Left ventricle myocardium inferior (tissue), 1 donor: ENCODE results near the gene LILRB2. TPM values are rescaled to one million over a fixed set of nuclear protein-coding genes. Genes with fewer than 3 reads are reported as not detected.
"Not testable (repeated sequence)": the region's sequence is repeated elsewhere in the genome, so short reads cannot be mapped to it uniquely, and the experiment has no call there.

Experiments
- DNase-seq: peaks from one replicate; pipeline ENCODE4 v3.0.0-alpha.2; 2020
- H3K27ac ChIP-seq: fragments of 200-600 bp; replicated peaks from 2 replicates; pipeline ENCODE4 v1.8.0; 2021
- H3K27me3 ChIP-seq: fragments of 200-600 bp; 2 replicates; pipeline ENCODE4 v1.8.0; 2021; ENCODE audit warnings: low read depth
- H3K36me3 ChIP-seq: fragments of 200-600 bp; 2 replicates; pipeline ENCODE4 v1.8.0; 2021
- H3K4me1 ChIP-seq: fragments of 200-600 bp; 2 replicates; pipeline ENCODE4 v1.8.0; 2021
- H3K4me3 ChIP-seq: fragments of 200-600 bp; 2 replicates; pipeline ENCODE4 v1.8.0; 2021; ENCODE audit warnings: mild to moderate bottlenecking, moderate library complexity
- H3K9me3 ChIP-seq: fragments of 200-600 bp; replicated peaks from 2 replicates; pipeline ENCODE4 v1.8.0; 2021
- intact Hi-C: fragments of 100-400 bp; cut with micrococcal nuclease; formaldehyde crosslinking; loops from one replicate; pipeline ENCODE4 v1.11.0; 2022
- microRNA-seq: library from miRNA; unstranded; fragments of <30 nt; microRNA quantifications from one replicate; pipeline ENCODE4 v1.2.0, GENCODE V29; 2020
- total RNA-seq: library from RNA; stranded (reverse); fragmentation: NEBNext Ultra II Directional; extraction: Animal tissue kit (Norgen Biotek cat#: 25700); gene quantifications from one replicate; pipeline ENCODE4 v1.2.1, GENCODE V29; 2021
- TF ChIP-seq, protein P1 (sequence below): fragments of 200-600 bp; IDR thresholded peaks from 2 replicates; pipeline ENCODE4 v1.8.0; 2021; ENCODE audit warnings: antibody characterized with exemption, mild to moderate bottlenecking, borderline replicate concordance
- donor health status: DM: no; HTN: yes; CAD: no; lungs with severe emphysema.

LILRB2 gene
- total RNA-seq, 1 donor from 2014 or later = 1.7 TPM

DNA sequence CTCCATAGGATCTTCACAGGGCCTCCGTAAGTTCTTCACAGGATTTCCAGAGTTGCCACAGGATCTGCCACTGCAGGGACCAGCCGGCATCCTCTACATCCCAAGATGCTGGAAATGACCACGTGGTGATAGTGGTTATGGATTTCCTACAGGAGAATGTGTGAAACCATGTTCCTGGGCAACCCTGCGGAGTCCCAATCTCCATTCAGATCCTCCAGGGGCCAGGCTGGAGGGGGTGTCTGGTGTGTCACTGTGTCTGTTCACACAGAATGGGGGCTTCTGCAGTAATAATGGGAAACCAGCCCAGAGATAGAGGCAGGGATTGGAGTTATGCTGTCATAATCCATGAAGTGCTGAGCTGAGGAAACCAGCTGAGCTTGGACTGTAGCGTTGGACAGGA lies 47.0 kb downstream of the LILRB2 start:
- H3K27me3 ChIP-seq = peaks cover 44% of the 10 kb centered on the region

DNA sequence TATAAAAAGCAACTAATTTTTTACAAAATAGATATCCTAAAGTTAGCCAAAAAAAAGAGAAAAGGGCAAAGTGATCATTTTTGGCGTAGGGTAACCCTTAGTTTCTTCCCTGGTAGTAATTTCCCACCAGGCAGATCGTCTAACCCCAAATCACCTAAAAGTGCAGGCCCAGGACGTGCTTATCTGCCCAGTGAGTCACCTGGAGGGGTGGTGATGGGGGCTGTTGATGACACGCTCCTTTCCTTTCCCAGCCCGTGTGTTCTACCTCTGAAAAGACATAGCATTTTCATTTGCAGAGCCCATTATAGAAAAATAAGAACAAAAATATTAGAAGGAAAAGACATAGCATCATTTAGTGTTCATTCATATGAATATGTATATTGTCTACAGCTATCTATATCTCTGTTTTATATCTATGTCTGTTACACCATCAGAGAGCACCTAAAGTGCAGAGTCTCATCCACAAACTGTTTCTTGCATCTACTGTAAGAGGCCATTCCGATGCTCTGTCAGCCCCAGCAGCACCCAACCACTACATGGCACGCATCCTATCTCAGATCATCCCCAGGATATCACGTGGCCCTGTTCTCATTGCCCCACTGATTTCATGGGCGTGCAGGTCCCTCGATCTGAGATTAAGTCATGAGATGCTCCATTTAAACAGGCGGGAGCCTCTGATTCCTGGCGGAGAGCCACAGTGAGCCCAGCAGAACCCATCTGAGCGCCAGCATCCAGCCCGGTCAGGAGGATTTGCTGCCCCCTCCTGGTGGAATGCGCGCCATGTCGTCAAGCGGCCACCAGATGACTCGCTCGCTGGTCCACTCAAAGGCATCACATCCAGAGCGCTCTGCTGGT lies 49.6 kb downstream of the LILRB2 start:
- Histone ChIP-seq H3K27me3 (peaks cover 48% of the 10 kb centered on the region), H3K9me3 (no peaks in the 10 kb centered on the region), H3K36me3 (no peaks in the 10 kb centered on the region), H3K27ac (no peak overlapping the region), H3K4me1 (no peaks in the 10 kb centered on the region), H3K4me3 (no peak overlapping the region)
- intact Hi-C loops = loop anchor here (10.0 kb wide), 1 partner anchor 57 kb away; the partner anchor contains the start of gene TMC4
- TF ChIP-seq, protein P1, sequence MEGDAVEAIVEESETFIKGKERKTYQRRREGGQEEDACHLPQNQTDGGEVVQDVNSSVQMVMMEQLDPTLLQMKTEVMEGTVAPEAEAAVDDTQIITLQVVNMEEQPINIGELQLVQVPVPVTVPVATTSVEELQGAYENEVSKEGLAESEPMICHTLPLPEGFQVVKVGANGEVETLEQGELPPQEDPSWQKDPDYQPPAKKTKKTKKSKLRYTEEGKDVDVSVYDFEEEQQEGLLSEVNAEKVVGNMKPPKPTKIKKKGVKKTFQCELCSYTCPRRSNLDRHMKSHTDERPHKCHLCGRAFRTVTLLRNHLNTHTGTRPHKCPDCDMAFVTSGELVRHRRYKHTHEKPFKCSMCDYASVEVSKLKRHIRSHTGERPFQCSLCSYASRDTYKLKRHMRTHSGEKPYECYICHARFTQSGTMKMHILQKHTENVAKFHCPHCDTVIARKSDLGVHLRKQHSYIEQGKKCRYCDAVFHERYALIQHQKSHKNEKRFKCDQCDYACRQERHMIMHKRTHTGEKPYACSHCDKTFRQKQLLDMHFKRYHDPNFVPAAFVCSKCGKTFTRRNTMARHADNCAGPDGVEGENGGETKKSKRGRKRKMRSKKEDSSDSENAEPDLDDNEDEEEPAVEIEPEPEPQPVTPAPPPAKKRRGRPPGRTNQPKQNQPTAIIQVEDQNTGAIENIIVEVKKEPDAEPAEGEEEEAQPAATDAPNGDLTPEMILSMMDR = peak; percentile 94
- peak; percentile 84 for DNase-seq

More for the DNA sequence above, 47.0 kb downstream of the LILRB2 start:
- Histone ChIP-seq H3K4me1 (no peaks in the 10 kb centered on the region), H3K4me3 (no peak overlapping the region), H3K27ac (no peak overlapping the region), H3K36me3 (no peaks in the 10 kb centered on the region), H3K9me3 (no peaks in the 10 kb centered on the region)
- intact Hi-C loops = loop anchor here (10.0 kb wide), 1 partner anchor 59 kb away; the partner anchor contains the start of gene TMC4
- TF ChIP-seq, protein P1 = no peak
- DNase-seq = no peak

DNA sequence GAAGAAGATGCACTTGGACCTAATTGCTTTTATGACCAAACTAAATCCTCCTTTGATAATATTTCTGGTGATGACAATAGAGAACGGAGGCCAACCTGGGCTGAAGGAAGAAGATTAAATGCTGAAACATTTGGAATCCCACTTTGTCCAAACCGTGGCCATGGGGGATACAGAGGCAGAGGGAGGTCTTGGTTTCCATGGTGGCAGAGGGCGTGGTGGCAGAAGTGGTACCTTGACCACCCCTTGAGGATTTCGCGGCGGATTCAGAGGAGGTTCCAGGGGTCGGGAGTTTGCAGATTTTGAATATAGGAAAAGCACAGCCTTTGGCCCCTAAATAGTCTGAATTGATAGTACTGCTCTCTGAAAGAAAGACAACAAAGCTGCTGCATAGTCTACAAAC lies 50.9 kb downstream of the LILRB2 start:
- intact Hi-C loops = loop anchor here (10.0 kb wide), 1 partner anchor 55 kb away; the partner anchor contains the start of gene TMC4
- Histone ChIP-seq H3K9me3 (no peaks in the 10 kb centered on the region), H3K4me1 (no peaks in the 10 kb centered on the region), H3K27me3 (peaks cover 37% of the 10 kb centered on the region), H3K4me3 (no peak overlapping the region), H3K36me3 (no peaks in the 10 kb centered on the region), H3K27ac (no peak overlapping the region)
- TF ChIP-seq, protein P1 = no peak
- DNase-seq = no peak

DNA sequence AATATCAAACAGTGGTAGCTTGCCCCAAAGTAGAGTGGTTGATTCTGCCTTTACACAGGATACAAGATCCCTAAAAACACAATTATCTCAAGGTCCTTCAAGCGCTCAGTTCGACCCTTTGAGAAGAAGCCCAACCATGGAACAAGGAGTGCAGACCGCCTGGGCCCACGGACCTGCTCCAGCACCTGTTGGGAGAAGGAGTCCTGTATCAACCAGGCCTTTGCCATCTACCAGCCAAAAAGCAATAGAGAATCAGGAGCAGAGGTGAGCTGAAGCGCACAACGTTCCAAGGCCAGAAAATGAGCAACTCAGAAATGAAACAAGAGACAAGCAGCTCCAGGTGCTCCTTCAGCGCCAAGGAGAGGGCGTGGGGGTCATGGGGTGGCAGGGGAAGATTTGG lies 51.8 kb downstream of the LILRB2 start:
- no peak overlapping the region for H3K27ac ChIP-seq
- H3K4me1 ChIP-seq = no peaks in the 10 kb centered on the region
- intact Hi-C loops = no loop called here
- H3K4me3 ChIP-seq = no peak overlapping the region
- TF ChIP-seq, protein P1 = no peak
- DNase-seq = no peak
- peaks cover 42% of the 10 kb centered on the region for H3K27me3 ChIP-seq
- H3K9me3 ChIP-seq = no peaks in the 10 kb centered on the region
- H3K36me3 ChIP-seq = no peaks in the 10 kb centered on the region

DNA sequence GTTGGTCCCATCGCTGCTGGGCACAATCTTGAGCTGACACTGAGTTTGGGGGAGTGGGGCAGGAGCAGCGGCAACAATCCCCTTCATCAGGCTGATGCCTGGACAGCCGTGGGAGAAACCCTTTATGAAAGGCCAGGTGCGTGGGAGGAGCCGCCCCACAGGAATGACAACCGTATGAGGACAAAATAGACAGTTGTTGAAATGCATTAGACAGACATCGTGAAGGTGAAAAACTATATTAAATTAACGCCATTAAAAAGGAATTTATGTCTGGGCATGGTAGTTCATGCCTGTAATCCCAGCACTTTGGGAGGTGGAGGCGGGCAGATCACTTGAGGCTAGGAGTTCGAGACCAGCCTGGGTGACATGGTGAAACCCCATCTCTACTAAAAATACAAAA lies 56.3 kb downstream of the LILRB2 start:
- intact Hi-C loops, H3K27ac ChIP-seq, H3K36me3 ChIP-seq, H3K4me1 ChIP-seq, H3K9me3 ChIP-seq, DNase-seq, H3K4me3 ChIP-seq: not testable (repeated sequence)
- peaks cover 47% of the 10 kb centered on the region for H3K27me3 ChIP-seq

DNA sequence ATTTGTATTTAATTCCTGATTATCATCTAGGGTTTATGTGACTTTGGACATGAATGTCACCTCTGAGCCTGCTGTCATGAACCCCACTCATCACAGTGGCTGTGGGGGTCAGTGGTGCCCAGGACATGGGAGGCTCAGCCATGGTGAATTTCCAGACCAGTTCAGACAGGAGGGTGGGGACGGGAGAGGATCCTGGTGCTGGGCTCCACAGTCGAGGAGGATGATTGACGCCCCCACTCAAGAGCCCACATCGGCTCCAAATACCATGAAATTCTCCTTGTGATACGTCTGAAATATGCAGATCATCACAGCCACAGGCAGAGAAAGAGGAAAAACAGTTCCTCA lies 57.0 kb downstream of the LILRB2 start:
- H3K27ac ChIP-seq, H3K4me1 ChIP-seq, H3K4me3 ChIP-seq, DNase-seq, H3K9me3 ChIP-seq, intact Hi-C loops, H3K36me3 ChIP-seq: not testable (repeated sequence)
- H3K27me3 ChIP-seq = peaks cover 43% of the 10 kb centered on the region

Small RNAs within 50 kb of the gene (microRNA-seq; reads per million reads assigned to microRNA genes)
- gene MIR4752 = not detected

Other genes starting within 250 kb of the LILRB2 start
- gene VSTM1, start 217.2 kb downstream of the LILRB2 start, total RNA-seq = not detected
- gene TARM1, start 199.7 kb downstream of the LILRB2 start, total RNA-seq = not detected
- 0.33 TPM for gene OSCAR, start 180.3 kb downstream of the LILRB2 start, total RNA-seq
- gene NDUFA3, start 178.3 kb downstream of the LILRB2 start, total RNA-seq = 503 TPM
- gene TFPT, start 165.5 kb downstream of the LILRB2 start, total RNA-seq = 14.5 TPM
- 39.5 TPM for gene PRPF31, start 165.4 kb downstream of the LILRB2 start, total RNA-seq
- gene CNOT3, start 143.3 kb downstream of the LILRB2 start, total RNA-seq = 19.5 TPM
- 7.3 TPM for gene LENG1, start 121.4 kb downstream of the LILRB2 start, total RNA-seq
- 2.2 TPM for gene TMC4, start 108.0 kb downstream of the LILRB2 start, total RNA-seq
- gene MBOAT7, start 91.5 kb downstream of the LILRB2 start, total RNA-seq = 12.2 TPM
- 16.2 TPM for gene TSEN34, start 89.8 kb downstream of the LILRB2 start, total RNA-seq
- 648 TPM for gene RPS9, start 80.3 kb downstream of the LILRB2 start, total RNA-seq
- gene LILRB3, start 58.1 kb downstream of the LILRB2 start, total RNA-seq = 4.7 TPM
- gene LILRA6, start 38.3 kb downstream of the LILRB2 start, total RNA-seq = 1.2 TPM
- gene LILRB5, start 23.8 kb downstream of the LILRB2 start, total RNA-seq = 5.7 TPM
- gene LILRA5, start 32.1 kb upstream of the LILRB2 start, total RNA-seq = 0.66 TPM
- not detected for gene LILRA4, start 58.1 kb upstream of the LILRB2 start, total RNA-seq
- gene LAIR1, start 83.8 kb upstream of the LILRB2 start, total RNA-seq = 5.1 TPM
- gene TTYH1, start 134.4 kb upstream of the LILRB2 start, total RNA-seq = 1.9 TPM
- 66.0 TPM for gene LENG8, start 168.1 kb upstream of the LILRB2 start, total RNA-seq
- gene LENG9, start 182.7 kb upstream of the LILRB2 start, total RNA-seq = 1.7 TPM
- 8.7 TPM for gene CDC42EP5, start 192.2 kb upstream of the LILRB2 start, total RNA-seq
- gene LAIR2, start 221.7 kb upstream of the LILRB2 start, total RNA-seq = not detected